Thymus (tissue), 14 donors: ENCODE data around the gene PAAF1. TPM values are rescaled to one million over a fixed set of nuclear protein-coding genes. Genes with fewer than 3 reads are reported as not detected.
A peak's percentile ranks its signal among the peaks of the same experiment; 100 is the strongest.

ENCODE experiments used
- DNase-seq, 9 donors: peaks; one replicate each; pipeline ENCODE4 v3.0.0-alpha.2; 2013; ENCODE audit warnings: low spot score in 9 of 9, low read depth in 6 of 9, missing footprints in 1 of 9
- H3K27ac ChIP-seq, 2 donors: one replicate each; pipeline ENCODE4 v1.5.1; 2013; ENCODE audit warnings: control low read depth in 1 of 2, low read depth in 1 of 2, low read length in 1 of 2, mild to moderate bottlenecking in 1 of 2, moderate library complexity in 1 of 2
- H3K27me3 ChIP-seq, 2 donors: one replicate each; pipeline ENCODE4 v1.5.1; 2013; ENCODE audit warnings: low read length in 1 of 2; ENCODE audit not compliant: control insufficient read depth in 2 of 2, insufficient read depth in 1 of 2
- H3K36me3 ChIP-seq, 2 donors: one replicate each; pipeline ENCODE4 v1.5.1; 2013; ENCODE audit warnings: low read length in 1 of 2, mild to moderate bottlenecking in 1 of 2, moderate library complexity in 1 of 2; ENCODE audit not compliant: control insufficient read depth in 2 of 2, insufficient read depth in 2 of 2
- H3K4me1 ChIP-seq, 2 donors: one replicate each; pipeline ENCODE4 v1.5.1; 2013; ENCODE audit warnings: low read length in 2 of 2; ENCODE audit not compliant: control insufficient read depth in 2 of 2, insufficient read depth in 2 of 2
- H3K4me3 ChIP-seq, 2 donors: one replicate each; pipeline ENCODE4 v1.5.1; 2013; ENCODE audit warnings: low read length in 2 of 2, control low read depth in 1 of 2, mild to moderate bottlenecking in 1 of 2
- H3K9me3 ChIP-seq, 2 donors: one replicate each; pipeline ENCODE4 v1.5.1; 2013; ENCODE audit warnings: low read length in 1 of 2, mild to moderate bottlenecking in 1 of 2; ENCODE audit not compliant: control insufficient read depth in 2 of 2, insufficient read depth in 1 of 2
- WGBS: extraction: QIAGEN DNeasy Blood & Tissue Kit; methylation state at CpG from one replicate; pipeline ENCODE4 v1.1.7; 2013; 5-methylcytosine and 5-hydroxymethylcytosine counted together
- long read RNA-seq, 10 donors: transcript quantifications; one replicate each; lab custom pipeline, GENCODE V29; 2026
- polyA plus RNA-seq: library from polyadenylated mRNA; stranded (reverse); fragments of 200-250 nt; gene quantifications from one replicate; pipeline ENCODE4 v1.2.3, GENCODE V29; 2013
- total RNA-seq: library from RNA; stranded (reverse); fragments of 120-200 nt; gene quantifications from one replicate; pipeline ENCODE4 v1.2.4, GENCODE V29; 2013
- donor health status: healthy.

Gene PAAF1, protein sequence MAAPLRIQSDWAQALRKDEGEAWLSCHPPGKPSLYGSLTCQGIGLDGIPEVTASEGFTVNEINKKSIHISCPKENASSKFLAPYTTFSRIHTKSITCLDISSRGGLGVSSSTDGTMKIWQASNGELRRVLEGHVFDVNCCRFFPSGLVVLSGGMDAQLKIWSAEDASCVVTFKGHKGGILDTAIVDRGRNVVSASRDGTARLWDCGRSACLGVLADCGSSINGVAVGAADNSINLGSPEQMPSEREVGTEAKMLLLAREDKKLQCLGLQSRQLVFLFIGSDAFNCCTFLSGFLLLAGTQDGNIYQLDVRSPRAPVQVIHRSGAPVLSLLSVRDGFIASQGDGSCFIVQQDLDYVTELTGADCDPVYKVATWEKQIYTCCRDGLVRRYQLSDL
- total RNA-seq (9.5 TPM), polyA plus RNA-seq (24.7 TPM)
- long read RNA-seq, donor 1, result 0 reads
- long read RNA-seq, donor 2, result 0 reads
- long read RNA-seq, donor 3, full-length matches to known transcripts, result 6 of 134 reads
- long read RNA-seq, donor 3, partial matches to known transcripts, result 128 of 134 reads
- long read RNA-seq, donor 3, other reads (novel, unspliced or antisense), result 0 of 134 reads
- long read RNA-seq, donor 4, full-length matches to known transcripts, result 6 of 6 reads
- long read RNA-seq, donor 4, partial matches to known transcripts, result 0 of 6 reads
- long read RNA-seq, donor 4, other reads (novel, unspliced or antisense), result 0 of 6 reads
- long read RNA-seq, donor 5, full-length matches to known transcripts, result 4 of 12 reads
- long read RNA-seq, donor 5, partial matches to known transcripts, result 8 of 12 reads
- long read RNA-seq, donor 5, other reads (novel, unspliced or antisense), result 0 of 12 reads
- long read RNA-seq, donor 6, full-length matches to known transcripts, result 6 of 22 reads
- long read RNA-seq, donor 6, partial matches to known transcripts, result 16 of 22 reads
- long read RNA-seq, donor 6, other reads (novel, unspliced or antisense), result 0 of 22 reads
- long read RNA-seq, donor 7, full-length matches to known transcripts, result 9 of 9 reads
- long read RNA-seq, donor 7, partial matches to known transcripts, result 0 of 9 reads
- long read RNA-seq, donor 7, other reads (novel, unspliced or antisense), result 0 of 9 reads
- long read RNA-seq, donor 8, full-length matches to known transcripts, result 6 of 6 reads
- long read RNA-seq, donor 8, partial matches to known transcripts, result 0 of 6 reads
- long read RNA-seq, donor 8, other reads (novel, unspliced or antisense), result 0 of 6 reads
- long read RNA-seq, donor 9, full-length matches to known transcripts, result 2 of 2 reads
- long read RNA-seq, donor 9, partial matches to known transcripts, result 0 of 2 reads
- long read RNA-seq, donor 9, other reads (novel, unspliced or antisense), result 0 of 2 reads
- long read RNA-seq, donor 10, full-length matches to known transcripts, result 1 of 1 reads
- long read RNA-seq, donor 10, partial matches to known transcripts, result 0 of 1 reads
- long read RNA-seq, donor 10, other reads (novel, unspliced or antisense), result 0 of 1 reads

DNA sequence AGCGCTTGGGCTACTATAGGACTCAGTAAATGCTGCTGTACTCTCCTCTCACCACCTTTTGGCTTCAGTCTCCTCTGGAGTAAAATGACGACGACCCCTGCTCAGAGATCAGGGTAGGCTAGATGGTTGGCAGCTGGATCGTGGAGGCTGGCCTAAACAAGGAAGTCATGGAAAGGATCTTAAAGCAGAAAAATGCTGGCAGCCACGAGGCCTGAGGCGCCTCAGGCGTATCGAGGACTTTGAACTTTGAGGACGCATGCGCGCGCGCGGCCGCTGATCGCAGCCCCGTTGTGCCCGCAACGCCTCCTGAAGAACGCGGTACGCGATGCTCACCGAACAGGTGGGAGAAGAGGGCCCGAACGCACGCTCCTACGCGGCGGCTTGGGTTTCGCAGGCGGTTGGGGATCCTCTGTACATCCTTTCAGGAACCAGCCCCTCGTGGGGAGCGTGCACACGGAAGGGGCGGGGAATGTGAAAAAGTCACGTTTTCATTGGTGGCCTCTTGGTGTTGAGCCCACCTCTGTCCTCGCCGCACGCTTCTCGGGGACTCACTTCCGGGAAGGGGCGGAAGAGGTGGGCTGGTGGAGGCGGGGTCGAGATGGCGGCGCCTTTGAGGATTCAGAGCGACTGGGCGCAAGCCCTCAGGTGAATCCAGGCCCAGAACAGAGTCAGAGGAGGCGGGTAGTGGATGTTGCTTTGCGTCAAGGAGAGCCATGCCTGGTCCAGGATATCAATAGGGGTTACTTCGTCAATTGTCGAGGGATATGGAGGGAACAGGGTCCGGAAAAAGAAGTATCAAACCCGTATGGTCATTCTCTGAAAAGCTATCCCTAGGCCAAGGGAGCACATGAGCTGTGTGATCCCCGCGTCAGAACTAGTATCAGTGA, at the start of gene PAAF1, which contains the start of gene COA4:
Gene PAAF1, plus strand, starts transcription at position 576 of the 887 bp plus-strand sequence. Its CDS starts 23 bp downstream, at position 599.
Gene COA4, minus strand, starts transcription at position 423 of the 887 bp plus-strand sequence. CDS start 3,468 bp downstream, outside the sequence.
- Histone ChIP-seq H3K27me3 (no peaks in the 10 kb centered on the region), H3K4me1 (peaks cover 9 to 17% of the 10 kb centered on the region in 2 donors), H3K27ac (peak within 1 kb of the TSS; percentile 88 to 91), H3K9me3 (no peaks in the 10 kb centered on the region), H3K36me3 (peaks cover 13 to 31% of the 10 kb centered on the region in 2 donors), H3K4me3 (peak within 1 kb of the TSS; percentile 59 to 71)
- peak; percentile 92 to 99 (median 96) for DNase-seq
- WGBS, result under 1% methylated on average over 57 of the region's 57 CpGs

DNA sequence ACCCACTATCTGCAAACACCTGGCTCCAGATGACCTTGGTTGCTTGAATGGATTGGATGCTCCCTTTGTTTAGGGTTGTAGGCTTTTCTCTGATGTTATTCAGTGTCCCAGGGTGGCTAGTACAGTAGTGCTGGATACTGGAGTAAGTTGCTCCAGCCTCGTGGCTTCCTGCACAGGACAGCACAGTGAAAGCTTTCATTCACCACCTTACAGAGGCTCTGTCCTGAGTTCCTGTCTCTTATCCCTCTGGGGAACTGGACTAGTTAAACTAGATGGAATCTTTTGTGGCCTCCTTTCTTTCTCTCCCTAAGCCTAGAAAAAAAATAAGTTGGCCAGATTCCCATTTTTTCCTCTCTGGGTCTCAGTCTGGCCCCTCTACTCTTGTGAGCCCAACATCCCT, 46.5 kb upstream of the PAAF1 start:
- H3K27ac ChIP-seq, result no peak overlapping the region
- H3K4me1 ChIP-seq, result no peaks in the 10 kb centered on the region
- WGBS, result 95% methylated on average over 1 of the region's 1 CpG
- peaks cover 14 to 30% of the 10 kb centered on the region in 2 donors for H3K36me3 ChIP-seq
- H3K9me3 ChIP-seq, result no peaks in the 10 kb centered on the region
- H3K27me3 ChIP-seq, result no peaks in the 10 kb centered on the region
- no peak for DNase-seq
- no peak overlapping the region for H3K4me3 ChIP-seq

DNA sequence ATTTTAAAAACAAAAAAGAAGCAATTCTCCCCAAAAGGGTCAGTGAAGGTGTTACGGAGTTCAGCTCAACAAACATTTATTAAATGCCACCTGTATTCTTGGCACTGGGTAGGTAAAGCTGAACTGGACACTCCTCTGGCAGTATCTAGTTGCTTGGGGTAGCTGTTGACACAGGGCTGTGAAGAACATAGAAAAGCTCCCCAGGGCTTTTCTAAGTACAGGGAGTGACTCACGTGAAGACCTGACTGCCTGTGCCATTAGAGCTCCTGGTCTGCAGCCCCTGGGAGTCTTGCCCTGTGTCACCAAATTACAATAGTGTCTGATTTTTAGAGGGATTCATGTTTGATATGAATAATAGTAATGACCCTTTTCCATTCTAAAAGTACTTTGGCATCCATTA, 43.7 kb upstream of the PAAF1 start:
- H3K36me3 ChIP-seq, result peaks cover 11 to 22% of the 10 kb centered on the region in 2 donors
- WGBS, result 100% methylated on average over 2 of the region's 2 CpGs

DNA sequence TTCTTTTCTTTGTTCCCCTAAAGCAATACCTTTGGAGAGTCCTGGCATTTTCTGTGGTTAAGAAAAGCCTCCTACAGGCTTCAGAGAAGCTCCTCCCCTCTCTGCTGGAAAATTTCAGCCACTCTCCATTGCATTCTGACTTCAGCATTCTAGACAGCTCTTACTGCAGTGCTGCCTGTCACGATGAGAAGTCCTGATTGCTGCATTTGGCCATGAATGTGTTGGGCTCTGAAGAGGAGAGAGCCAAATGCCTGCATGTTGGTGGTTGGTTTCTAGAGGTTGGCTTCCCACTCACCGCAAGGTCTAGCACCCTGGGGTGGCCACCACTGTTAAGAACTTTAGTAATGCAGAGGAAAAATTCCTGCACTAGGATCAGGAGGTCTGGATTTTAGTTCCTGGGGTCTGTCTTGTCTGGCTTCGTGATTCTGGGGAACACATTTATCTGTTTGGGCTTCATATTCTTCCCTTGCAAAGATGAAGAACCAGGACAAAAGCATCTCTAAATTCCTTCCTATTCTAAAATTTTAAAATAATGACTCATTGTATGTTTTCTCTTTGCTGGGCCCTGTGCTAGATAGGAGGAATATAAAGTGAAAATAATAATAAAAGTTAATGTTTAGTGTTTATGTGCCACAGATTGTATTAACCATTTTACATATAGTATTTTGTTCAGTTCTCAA, 38.2 kb upstream of the PAAF1 start:
- H3K4me3 ChIP-seq, result no peak overlapping the region
- DNase-seq, result no peak
- H3K27me3 ChIP-seq, result no peaks in the 10 kb centered on the region
- H3K27ac ChIP-seq, result no peak overlapping the region
- WGBS, result 98% methylated on average over 3 of the region's 3 CpGs
- peaks cover 14 to 16% of the 10 kb centered on the region in 2 donors for H3K36me3 ChIP-seq
- H3K4me1 ChIP-seq, result no peaks in the 10 kb centered on the region
- no peaks in the 10 kb centered on the region for H3K9me3 ChIP-seq

More for the DNA sequence above, 43.7 kb upstream of the PAAF1 start:
- Histone ChIP-seq H3K4me3 (no peak overlapping the region), H3K27ac (no peak overlapping the region), H3K4me1 (no peaks in the 10 kb centered on the region), H3K9me3 (no peaks in the 10 kb centered on the region), H3K27me3 (no peaks in the 10 kb centered on the region)
- DNase-seq, result no peak

DNA sequence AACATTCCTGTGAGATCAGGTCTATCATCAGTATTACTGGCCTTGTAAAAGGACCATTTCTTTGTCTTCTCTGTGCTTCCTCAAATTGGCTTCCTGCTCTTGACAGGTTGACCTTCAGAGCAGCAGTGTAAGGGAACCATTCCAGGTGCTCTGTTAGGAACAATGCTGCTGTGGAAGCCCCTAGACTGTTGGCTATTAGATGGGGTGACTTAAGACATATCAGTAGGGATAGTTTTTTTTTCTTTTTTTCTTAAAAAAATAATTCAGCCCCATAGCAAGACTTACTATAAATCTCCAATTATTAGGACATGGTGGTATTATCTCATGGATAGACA, 37.7 kb upstream of the PAAF1 start:
- H3K27ac ChIP-seq, result no peak overlapping the region
- peaks cover 13 to 16% of the 10 kb centered on the region in 2 donors for H3K36me3 ChIP-seq
- H3K4me1 ChIP-seq, result no peaks in the 10 kb centered on the region
- no peak for DNase-seq
- H3K4me3 ChIP-seq, result no peak overlapping the region
- H3K9me3 ChIP-seq, result no peaks in the 10 kb centered on the region
- no peaks in the 10 kb centered on the region for H3K27me3 ChIP-seq

DNA sequence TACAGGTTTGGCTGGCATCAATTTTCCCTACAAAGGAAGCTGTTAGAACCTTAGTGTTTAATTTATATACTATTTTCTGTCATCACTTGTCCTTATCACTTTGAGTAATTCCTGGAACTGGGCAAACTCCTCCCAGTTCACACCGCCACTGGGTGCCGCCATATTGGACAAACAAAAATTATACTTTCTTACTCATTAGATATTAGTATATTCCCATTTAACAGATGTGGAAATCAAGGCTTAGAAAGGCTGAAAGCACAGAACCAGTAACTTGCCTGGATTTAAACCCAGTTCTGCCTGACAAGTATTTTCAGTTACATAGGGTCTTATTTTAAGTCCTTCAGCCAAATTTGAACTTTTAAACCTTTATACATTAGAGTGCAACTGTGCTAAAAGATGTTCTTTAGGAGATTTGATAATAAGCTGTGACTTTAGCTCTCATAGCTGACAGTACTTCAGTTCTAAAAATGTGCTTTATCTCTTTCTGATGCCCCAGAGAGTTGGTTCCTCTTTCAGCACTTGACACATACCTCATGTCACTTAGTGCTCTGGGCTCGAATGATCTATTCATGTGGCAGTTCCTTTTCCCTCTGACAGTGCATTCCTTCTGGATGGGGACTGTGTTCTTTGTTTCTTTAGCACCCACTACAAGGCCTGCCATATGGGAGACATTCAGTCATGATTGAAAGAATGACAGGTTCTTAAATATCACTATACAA, 25.6 kb upstream of the PAAF1 start:
- H3K27ac ChIP-seq, result no peak overlapping the region
- H3K4me3 ChIP-seq, result no peak overlapping the region
- H3K27me3 ChIP-seq, result no peaks in the 10 kb centered on the region
- no peaks in the 10 kb centered on the region for H3K9me3 ChIP-seq
- DNase-seq, result no peak
- WGBS, result 88% methylated on average over 3 of the region's 3 CpGs
- no peaks in the 10 kb centered on the region for H3K4me1 ChIP-seq
- H3K36me3 ChIP-seq, result peaks cover 6 to 9% of the 10 kb centered on the region in 2 donors

DNA sequence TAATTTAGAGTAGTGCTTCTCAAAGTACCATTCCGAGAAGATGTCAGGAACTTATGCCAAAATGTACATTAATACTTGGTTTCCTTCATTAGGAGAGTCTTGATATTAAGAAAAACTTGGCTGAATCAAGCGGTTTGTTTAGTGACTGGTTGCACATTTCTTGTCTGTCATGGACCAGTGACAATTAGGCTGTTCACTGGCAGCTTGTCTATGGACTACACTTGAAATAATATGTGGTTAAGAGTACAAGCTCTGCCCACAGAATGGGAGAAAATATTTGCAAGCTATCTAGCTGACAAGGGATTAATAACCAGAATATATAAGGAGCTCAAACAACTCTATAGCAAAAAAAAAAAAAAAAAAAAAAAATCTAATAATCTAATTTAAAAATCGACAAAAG, 24.8 kb upstream of the PAAF1 start:
- Histone ChIP-seq H3K9me3 (no peaks in the 10 kb centered on the region), H3K4me1 (no peaks in the 10 kb centered on the region), H3K27ac (no peak overlapping the region), H3K4me3 (no peak overlapping the region), H3K27me3 (no peaks in the 10 kb centered on the region), H3K36me3 (peaks cover 6% of the 10 kb centered on the region in 2 donors)
- no peak for DNase-seq
- WGBS, result 98% methylated on average over 3 of the region's 3 CpGs
